Measurements from ENCODE around the gene ZFAND2A.

The ZFAND2A gene

GRCh38 chr7:1104516-1105179 lies 55.3 kb downstream of the ZFAND2A start:
- DNase-seq = no peak

DNA sequence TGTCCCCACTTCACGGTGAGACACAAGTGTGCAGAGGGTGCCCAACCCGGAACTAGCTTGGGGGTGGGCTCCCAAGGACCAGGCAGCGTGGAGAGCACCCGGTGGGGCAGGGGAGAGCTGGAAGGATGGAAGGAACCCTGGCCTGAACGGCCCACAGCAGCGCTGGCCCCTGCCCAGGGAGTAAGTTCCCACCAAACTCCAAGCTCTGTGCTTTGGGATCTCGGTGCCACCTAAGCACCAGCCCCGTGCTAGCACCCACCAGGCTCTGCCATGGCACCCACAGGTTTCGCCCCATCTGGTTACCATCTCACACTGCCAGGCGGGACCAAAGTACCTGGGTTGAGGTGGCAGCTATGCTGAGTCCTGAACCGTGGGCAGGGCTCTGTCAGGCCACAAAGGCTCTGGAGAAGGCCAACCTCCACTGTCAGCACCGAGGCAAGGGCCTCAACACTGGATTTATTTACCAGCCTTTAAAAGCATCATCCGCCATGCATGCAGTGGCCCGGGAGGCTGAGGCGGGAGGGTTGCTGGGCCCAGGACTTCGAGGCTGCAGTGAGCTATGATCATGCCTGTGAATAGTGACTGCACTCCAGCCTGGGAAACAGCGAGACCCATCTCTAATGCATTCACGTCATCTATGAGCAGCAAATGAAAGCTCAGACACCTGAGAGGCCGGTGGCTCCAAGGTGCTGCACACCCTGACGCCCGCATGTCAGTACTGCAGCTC lies 56.0 kb downstream of the ZFAND2A start:
- no peak for DNase-seq

DNA sequence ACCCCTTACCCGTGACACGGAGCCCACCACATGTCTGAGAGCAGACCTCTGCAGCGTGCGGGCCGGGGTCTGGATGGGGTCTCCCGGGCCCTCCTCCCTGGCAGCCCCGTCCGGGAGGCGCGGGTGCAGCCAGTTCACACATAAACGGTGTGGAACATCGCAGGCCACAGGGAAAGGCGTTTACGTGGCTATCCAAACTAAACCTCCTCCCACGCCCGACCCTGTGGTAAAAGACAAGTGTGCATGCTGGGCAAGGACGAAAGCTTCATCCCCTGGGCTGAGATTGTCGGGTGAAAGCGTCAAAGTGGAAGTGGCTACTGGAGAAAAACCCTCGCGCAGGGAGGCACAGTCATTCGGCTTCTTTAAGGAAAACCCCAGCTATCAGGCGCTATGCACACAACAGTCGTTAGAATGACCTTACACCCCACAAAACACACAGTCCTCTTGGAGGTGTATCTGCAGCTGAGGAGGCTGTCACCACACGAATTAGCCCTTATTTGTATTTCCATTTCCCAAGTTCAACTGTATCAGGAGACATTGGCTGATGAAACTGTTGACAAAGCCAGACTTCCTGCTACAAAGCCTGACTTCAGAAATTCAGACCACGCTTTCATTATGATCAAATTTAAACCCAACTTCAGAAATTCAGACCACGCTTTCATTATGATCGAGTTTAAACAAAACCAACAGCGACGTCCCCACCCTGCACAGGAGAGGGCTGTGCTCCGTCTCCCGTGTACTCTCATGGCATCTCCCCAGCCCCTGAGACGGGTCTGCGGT lies 56.8 kb downstream of the ZFAND2A start:
- DNase-seq = no peak

Measured in NCI-H1048 (cell line).